ENCODE data around the gene RALGPS1.

DNA sequence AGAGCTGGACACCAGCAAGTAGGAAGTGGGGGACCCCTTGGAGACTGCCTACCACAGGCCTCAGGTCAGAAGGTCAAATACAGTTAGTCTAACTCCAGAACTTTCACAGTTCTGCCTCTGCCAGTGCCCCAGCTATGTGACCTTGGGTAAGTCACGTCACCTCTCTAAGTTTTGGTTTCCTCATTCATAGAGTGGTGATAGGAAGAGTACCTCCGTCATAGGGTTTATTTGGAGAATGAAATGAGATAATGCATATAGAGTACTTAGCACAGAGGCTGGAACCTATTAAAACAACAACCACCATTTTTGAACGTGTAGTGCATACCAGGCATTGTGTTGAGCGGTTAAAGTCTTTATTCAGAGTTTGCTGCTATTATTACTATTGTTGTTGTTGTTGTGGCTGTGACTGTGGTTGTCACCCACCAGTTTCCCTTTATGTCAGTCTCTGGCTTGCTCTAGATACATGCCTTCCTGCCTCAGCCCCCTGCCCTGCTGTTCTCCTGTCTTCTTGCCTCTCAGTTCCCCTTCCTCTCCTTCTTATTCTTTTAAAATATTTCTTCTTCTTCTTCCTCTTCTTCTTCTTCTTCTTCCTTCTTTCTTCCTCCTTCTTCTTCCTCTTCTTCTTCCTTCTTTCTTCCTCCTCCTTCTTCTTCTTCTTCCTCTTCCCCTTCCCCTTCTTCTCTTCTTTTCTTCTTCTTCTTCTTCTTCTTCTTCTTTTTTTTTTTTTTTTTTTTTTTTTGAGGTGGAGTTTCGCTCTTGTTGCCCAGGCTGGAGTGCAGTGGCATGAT, 67.8 kb downstream of the RALGPS1 start:
- TF ChIP-seq, protein P1, sequence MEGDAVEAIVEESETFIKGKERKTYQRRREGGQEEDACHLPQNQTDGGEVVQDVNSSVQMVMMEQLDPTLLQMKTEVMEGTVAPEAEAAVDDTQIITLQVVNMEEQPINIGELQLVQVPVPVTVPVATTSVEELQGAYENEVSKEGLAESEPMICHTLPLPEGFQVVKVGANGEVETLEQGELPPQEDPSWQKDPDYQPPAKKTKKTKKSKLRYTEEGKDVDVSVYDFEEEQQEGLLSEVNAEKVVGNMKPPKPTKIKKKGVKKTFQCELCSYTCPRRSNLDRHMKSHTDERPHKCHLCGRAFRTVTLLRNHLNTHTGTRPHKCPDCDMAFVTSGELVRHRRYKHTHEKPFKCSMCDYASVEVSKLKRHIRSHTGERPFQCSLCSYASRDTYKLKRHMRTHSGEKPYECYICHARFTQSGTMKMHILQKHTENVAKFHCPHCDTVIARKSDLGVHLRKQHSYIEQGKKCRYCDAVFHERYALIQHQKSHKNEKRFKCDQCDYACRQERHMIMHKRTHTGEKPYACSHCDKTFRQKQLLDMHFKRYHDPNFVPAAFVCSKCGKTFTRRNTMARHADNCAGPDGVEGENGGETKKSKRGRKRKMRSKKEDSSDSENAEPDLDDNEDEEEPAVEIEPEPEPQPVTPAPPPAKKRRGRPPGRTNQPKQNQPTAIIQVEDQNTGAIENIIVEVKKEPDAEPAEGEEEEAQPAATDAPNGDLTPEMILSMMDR (IDR thresholded peaks at IDR 0.05 in 8 of 11, conservative IDR thresholded peaks at IDR 0.05 in 3 of 11) = no peak
- no peak for TF ChIP-seq POLR2A (IDR thresholded peaks at IDR 0.05)
- TF ChIP-seq POLR2AphosphoS5 (IDR thresholded peaks at IDR 0.05) = no peak
